Renal pelvis (tissue), 4 donors: Measurements from ENCODE around the gene OR10A3. TPM values are rescaled to one million over a fixed set of nuclear protein-coding genes. Genes with fewer than 3 reads are reported as not detected.

Source experiments
- DNase-seq: peaks from one replicate; pipeline ENCODE4 v3.0.0-alpha.2; 2013
- polyA plus RNA-seq, 3 donors: library from polyadenylated mRNA; unstranded; fragments of 120-200 nt; gene quantifications; one replicate each; pipeline ENCODE4 v1.2.1, GENCODE V29; 2013; ENCODE audit not compliant: insufficient read length in 3 of 3

The OR10A3 gene
- polyA plus RNA-seq, 3 donors = 0.06 to 0.13 TPM; not detected in 1

DNA sequence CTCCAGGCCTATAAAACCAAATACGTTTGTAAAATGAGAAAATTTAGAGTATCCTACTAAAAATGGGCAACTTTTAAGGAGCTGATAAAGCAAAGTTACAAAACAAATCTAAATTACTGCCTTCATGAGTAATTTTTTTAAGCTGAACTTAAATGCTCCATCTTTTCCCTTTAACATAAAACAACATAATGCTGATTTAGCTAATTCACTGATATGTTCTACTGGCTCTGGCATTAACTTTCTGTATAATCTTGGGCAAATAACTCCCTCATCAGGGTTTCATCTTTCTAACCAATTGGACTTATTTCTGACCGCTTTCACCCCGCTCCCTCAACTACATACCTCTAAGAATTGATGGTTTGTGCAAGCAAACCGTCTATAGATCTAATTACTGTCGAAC is 362 bp downstream of the OR10A3 start:
- no peak for DNase-seq

DNA sequence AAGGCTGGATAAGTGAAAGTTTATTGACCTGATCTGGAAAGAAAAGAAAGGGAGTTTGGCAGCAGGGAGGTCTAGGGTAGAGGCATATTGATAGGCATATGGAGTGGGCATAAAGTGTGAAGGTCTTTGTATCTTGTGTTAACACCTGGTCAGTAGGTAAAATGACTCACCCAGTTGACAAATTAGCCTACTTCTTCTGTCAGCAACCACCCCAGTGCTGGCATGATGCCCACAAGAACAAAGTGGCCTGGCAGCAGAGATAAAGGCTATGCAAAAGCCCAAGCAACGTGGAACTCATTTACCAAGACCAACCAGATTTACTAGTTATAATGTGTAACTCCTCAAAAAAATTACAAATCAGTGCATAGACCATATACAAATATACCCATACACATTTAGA is 4.9 kb downstream of the OR10A3 start:
- no peak for DNase-seq

DNA sequence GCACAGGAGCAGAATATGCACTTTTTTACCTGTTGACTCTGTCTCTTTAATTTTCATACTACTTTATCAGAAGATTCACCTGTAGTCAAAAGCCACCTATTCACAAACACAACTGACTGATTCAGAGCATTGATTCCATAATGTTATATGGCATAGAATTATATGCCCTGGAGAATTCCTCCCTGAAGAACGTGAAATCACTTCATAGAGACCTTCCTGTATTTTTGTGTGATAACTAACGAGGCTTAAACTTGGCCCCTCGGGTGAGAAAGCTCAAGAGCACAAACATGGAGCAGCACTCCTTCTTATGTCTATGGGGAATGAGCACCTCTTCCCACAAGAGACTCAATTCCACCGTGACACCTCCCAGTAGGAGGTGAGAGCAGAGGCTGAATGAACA is 10.3 kb downstream of the OR10A3 start, which contains the start of gene OR10A6:
OR10A6 (minus strand) TSS at position 101 of the 400 bp plus-strand sequence. CDS start 2,606 bp downstream, outside the sequence.
- DNase-seq = no peak

DNA sequence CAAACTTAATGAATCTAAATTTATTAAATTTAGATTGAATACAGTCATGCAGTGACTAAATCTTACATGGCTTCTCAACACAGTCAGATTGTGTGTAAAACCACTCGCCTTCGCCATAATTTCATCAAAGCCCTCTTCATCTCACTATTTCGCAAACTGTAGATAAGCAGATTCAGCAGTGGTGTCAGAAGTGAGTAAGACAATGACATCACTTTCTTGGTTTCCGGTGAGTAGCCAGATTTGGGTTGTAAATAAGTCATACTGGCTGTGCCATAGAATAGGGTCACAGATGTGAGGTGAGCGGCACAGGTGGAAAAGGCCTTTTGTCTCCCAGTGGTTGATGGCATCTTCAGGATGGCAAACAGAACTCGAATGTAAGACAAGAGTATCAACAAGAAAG is 13.9 kb downstream of the OR10A3 start:
- DNase-seq = no peak

DNA sequence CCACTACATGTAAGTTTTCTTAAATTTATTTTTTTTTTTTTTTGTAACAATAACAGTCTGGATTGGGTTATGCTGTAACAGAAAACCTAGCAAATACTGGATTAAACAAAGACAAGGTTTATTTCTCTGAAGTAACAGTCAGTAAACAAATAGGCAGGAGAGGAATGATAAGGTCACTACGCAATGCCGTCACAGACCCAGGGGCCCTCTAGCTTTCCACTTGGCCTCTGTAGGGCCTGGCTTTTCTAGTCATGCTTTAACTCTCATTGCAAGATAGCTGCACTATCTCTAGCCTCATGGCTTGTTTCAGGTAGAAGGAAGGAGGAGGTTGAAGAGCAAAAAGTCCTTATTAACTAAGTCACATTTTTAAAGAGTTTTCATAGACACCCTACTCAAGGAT is 17.0 kb downstream of the OR10A3 start:
- no peak for DNase-seq

DNA sequence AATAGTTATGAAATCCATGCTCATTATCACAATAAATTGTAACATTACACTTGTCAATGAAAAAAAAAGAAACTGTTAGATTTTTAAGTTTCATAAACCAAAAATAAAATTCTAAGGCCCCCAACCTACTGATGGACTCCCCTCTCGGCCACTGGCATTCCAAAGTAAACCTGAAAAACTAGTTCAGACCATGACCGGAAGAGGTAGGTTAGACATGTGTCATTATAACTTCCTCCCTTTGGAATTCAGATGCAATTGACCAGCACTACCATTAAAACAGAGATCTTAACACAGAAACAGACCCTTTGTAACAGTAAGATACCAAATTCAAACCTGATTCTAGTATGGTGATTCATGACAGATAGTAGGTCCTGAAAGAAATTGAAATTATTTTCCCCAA is 23.4 kb downstream of the OR10A3 start:
- DNase-seq = no peak

DNA sequence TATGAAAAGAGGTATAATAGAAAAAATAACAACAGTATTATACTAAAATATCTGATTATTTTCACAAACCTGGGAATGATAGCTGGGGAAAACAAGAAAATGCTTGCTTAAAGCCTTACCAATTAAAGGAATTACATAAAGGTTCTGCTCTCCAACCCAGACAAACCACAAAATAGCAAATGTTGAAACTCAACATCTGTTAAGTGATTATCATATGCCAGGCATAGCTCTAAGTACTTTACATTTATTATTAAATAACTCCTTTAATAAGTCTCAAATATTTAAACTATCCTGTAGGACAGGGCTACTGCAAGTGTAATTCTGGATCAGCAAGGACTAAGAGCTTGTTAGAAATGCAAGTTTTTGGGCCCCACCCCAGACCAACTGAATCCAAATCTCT is 30.5 kb downstream of the OR10A3 start:
- DNase-seq = no peak

DNA sequence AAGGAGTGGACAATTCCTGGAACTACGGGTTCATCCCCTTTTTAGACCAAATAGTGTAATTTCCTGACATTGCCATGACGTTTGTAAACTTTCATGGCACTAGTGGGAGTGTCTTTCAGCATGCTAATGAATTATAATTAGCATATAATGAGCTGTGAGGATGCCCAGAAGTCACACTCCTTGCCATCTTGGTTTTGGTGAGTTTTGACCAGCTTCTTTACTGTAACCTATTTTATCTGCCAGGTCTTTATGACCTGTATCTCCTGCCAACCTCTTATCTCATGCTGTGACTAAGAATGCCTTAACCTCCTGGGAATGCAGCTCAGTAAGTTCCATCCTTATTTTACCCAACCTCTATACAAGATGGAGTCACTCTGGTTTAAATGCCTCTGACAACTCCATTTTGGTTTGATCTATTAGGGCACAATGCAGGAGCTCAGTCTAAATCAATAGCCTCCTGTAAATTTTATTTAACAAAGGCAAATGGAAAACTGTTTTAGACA is 31.2 kb downstream of the OR10A3 start:
- DNase-seq = no peak

DNA sequence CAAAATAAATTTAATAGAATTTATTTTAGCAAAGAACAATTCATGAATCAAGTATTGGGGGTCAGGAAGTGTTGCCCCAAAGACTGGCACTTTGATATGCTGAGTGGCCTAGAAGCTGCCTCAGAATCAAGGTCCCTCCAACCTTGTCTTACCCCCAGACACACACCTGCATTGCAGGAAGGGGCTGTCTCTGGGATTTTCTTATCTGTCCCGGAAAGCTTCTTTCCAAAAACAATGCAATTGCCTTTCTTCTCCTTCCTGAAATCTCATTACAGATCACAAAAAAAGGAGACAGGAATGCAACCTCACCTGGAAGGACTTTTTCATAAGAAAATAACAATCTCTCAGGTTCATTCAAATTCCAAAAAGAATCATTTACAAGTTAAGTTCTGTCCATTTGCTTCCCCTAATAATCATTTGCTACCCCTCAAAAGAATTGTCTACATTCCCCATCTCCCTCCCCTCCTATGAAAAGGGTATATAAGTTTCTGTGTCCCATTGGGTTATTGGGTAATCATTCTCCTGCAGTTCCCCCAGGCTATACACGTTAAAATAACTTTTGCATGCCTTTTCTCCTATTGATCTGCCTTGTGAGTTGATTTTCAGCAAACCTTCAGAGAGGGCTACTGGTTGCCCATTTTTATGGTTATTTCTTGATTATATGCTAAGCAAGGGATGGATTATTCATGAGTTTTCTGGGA is 31.8 kb downstream of the OR10A3 start:
- no peak for DNase-seq

DNA sequence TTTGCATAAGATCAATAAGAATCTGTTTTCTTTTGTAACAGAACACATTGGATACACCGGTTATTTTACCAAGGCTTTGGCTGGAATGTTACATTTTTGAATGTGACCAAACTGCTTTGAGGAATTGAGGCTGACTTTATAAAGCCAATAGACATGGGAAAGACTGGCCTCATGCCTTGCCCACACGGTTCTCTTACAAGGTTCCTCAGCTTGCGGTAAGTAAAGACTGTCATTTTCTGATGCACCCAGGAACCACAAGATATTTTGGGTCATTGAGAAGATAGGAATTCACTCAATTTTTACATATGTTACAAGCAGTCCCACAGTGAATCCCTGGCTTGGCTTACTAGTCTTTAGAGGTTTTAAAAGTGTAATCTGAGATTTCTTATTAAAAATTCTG is 34.4 kb downstream of the OR10A3 start:
- no peak for DNase-seq

DNA sequence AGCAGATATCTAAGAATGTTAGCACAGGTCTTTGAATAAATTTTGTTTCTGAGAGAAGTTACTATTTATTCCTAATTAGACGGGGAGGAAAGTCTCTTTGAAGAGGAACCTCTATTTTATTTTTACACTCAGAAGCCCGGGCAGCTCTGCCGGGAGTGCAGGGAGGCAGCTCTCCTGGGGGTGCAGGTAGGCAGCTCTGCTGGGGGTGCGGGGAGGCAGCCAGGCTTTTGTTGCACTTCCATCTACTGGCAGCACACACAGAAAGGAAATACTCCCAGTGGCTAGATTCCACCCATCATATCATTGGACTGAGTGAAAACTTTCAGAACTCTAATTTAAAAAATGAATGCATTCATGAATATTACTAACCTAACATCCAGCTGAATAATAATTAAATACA is 35.0 kb downstream of the OR10A3 start:
- no peak for DNase-seq

DNA sequence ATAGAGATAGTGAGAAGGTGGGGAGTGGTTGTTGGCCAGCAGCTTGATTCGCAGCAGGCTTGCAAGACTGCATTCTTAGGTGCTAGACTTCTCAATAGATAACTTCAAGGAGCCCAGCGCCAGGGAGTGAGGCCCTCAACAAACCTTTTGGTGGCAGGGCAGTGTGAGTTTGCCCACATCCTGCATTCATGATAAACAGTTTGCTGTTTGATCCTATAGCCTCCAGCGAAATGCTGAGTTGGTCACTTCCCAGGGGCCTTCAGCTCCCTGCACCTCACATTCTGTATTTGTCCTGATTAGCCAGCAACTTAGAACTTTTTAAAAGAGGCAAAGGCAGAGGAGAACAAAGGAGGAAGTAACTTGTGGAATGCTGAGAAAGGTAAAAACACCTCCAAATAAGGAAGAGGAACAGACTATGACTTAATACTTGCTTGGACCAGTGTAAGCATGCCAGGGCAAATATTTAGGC is 35.5 kb downstream of the OR10A3 start:
- no peak for DNase-seq

DNA sequence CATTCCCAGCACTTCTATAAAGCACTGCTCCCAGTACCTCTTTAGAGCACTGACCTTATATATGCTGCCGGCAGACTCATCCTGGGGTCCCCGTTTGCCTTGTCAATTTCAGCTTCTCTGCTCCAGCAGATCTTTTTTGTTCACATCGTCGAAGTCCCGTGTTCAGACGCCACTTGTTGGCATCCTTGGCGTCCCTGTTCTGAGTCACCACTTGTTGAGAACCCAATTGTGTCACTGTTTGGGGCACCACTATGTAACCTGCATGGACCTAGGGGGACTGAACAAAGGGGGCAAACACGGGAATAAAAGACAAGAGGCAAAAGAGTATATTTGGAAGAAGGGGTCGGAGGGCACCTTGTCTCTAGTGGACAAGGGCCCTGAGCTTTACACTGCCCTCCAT is 36.0 kb downstream of the OR10A3 start:
- no peak for DNase-seq

DNA sequence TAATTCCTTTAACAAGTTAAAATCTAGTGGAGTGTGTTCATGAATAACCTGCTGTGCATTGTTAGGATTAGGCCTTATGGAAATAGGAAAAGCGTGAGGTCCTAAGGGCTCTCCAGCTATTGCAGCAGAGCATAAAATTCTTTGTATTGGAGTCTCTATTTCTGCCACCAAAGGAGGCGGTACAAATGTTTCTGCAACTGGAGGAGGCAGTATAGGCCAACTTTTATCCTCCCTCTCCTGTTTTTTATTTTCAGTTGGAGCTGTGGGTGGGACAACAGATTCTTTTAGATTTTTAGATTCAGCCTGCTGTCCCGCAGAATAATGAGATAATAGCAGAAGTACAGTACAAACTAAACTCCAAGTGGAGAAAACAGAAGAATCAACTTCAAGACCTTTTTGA is 36.6 kb downstream of the OR10A3 start:
- DNase-seq = no peak

DNA sequence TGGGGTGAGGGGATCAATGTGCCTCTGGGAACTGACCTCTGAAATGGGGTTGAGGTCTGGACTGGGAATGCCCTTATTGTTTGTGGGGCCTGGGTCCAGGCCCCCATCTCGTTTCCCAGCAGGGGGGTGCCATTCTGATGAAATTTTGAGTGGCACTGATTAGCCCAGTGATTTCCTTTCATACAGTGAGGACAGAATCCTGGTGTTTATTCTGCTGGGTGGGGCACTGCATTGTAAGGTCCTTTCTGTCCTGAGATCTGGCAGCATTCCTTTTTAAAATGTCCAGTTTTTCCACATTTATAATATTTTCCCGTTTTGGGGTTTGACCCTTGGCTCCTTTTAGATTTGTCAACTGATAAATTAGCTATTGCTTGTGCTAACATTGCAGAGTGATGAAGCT is 37.6 kb downstream of the OR10A3 start:
- no peak for DNase-seq

DNA sequence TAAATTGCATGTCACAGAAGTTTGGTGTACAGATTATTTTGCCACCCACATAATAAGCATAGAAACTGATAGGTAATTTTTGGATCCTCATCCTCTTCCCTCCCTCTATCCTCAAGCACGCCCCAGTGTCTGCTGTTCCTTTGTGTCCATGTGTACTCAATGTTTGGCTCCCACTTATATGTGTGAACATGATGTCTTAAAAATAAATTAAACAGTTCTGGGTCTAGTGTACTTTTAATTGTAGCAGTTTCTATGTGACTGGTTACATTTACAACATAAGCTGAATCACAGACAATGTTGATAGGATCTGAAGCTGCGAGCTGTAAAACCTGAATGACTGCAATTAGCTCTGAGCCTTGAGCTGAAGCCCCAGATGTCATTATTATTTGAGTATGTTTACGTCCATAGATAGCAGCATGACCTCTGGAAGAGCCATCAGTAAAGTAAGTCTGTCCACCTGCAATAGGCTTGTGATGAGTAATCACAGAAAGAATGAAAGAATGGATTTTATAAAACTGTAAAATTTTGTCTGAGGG is 40.1 kb downstream of the OR10A3 start:
- DNase-seq = no peak

DNA sequence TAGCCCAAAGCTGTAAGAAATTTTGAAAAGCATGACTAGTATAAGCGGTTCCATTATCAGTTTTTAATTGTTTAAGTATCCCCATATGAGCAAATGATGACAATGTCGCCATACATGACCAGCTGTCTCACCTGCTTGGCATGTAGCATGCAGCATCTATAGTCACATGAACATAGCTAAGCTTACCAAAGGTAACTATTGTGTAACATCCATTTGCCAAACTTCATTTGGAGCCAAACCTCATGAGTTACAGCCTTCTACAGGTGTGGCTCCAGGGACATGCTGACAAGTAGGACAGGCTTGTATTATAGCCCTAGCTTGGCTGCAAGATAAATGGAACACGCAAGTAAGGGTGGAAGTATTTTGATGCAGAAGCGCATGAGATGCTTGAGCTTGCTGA is 40.8 kb downstream of the OR10A3 start:
- DNase-seq = no peak

DNA sequence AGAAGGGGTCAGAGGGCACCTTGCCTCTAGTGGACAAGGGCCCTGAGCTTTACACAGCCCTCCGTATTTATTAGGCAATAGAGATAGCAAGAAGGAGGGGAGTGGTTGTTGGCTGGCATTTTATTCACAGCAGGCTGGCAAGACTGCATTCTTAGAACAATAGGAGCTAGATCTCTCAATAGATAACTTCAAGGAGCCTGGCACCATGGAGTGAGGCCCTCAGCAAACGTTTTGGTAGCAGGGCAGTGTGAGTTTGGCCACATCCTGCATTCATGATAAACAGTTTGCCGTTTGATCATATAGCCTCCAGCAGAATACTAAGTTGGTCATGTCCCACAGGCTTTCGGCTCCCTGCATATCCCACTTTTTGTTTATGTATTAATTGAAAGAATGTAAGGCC is 42.1 kb downstream of the OR10A3 start:
- DNase-seq = no peak

DNA sequence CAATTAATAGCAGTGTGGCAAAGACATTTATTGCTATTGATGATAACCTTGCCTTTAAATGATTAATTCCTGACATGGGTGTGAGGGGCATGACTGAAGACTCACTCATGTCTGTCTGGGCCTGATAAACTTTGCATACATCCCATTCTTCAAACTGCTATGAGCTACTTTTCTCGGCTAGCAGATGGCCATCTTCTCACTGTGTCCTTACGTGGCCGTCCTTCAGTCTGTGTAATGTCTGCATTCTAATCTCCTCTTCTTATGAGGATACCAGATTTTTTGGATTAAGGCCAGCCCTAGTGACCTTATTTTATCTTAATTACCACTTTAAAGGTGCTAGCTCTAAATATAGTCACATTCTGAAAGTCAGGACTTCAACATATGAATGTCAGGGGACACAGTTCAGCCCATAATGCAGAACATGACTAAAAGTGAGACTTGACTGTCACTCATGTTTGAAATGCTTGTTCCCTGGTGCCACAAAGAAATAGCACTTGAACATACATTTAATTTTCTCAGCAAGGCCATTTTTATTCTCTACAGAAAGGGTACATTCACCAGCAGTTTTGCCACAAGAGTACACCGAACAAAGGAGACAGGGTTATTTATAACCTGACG is 42.7 kb downstream of the OR10A3 start:
- DNase-seq = no peak

DNA sequence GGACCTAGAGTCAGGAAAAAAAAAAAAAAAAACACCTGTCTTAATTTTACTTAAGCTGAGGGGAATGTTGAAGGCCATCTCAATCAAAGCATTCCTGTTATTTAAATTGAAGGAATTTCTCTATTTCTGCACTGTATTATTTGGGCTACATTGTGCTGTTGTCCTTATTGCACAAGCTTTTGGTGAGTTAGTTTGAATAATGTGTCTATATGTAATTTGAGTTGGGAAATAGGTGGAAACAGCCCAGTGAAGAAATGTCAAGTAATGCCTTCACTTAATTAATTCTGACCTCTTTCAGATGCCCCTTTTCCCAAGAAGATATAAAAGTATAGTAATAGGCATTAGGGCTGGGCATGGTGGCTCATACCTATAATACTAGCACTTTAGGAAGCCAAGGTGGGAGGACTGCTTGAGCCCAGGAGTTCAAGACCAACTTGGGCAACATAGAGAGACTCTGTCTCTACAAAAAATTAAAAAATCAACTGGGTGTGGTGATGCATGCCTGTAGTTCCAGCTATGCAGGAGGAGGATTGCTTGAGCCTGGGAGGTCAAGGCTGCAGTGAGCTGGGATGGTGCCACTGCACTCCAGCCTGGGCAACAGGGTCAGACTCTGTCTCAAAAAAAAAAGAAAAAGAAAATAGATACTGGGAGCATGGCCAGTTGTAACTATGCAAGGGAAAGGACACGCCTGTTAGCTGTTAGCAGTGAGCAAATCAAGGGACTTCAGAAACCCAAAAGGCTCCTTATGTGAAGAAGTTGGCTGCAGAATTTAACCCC is 45.3 kb downstream of the OR10A3 start:
- no peak for DNase-seq

DNA sequence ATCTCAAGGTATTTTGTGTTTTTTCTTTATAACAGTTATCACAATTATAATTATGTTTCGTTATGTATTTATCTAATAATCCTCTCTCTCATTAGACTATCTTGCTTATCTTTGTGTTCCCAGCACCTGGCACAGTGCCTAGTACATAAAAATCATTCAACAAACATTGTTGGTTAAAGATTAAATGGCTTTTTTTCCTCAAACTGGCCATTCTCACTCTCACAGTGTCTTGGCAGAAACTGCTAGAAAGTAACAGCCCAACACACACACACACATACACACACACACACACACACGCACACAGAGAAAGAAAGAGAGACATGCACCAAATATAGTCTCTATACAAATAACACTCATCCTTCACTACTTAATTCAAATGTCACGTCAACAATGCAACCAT is 47.3 kb downstream of the OR10A3 start:
- no peak for DNase-seq

DNA sequence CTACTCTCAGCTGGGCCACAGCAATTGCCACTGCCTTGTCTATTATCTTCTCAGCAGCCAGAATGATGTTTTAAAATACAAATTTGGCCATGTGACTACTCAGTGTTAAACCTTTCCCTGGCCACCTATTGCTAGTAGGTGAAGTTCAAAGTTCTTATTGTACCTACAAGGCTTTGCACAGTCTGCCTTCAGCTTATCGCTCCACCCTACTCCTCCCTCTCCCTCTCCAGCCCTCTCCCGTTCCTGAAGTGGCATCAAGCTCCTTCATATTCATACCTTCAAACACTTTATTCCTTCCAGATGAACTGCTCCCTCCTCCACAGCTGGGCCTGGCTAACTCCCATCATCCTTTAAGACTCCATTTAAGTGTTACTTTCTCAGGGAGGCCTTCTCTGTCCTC is 47.7 kb downstream of the OR10A3 start:
- DNase-seq = no peak

DNA sequence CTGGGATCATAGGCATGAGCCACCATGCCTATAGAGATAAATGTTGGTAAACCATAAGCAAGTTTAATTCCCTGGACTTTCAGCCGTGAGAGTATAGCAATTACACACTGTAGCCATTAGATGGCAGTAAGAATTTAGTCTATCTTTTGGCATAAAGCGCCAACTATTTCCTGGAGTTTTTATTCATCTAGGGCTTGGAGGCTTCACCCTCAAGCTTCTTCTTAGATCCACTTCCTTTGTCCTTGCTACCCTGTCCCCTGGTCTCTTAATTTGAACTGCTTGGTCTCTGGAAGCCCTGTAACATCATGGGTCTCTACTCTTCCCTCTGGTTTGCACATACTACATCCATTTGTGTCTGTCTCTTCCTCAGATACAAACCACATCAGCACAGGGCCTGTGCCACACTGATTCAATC is 48.7 kb downstream of the OR10A3 start:
- DNase-seq = peak; percentile 49
